Dermis microvascular lymphatic vessel endothelial cell (primary cell): ENCODE results near the gene TRIM26. TPM values are rescaled to one million over a fixed set of nuclear protein-coding genes. Genes with fewer than 3 reads are reported as not detected.
"Not testable (repeated sequence)": the region's sequence is repeated elsewhere in the genome, so short reads cannot be mapped to it uniquely, and the experiment has no call there.

Source experiments
- DNase-seq, 2 donors: peaks; one replicate each; pipeline versions ENCODE4 v3.0.0 to v3.0.0-alpha.2; 2010; ENCODE audit warnings: low read depth in 2 of 2
- total RNA-seq: library from RNA; depleted of rRNA; stranded (reverse); fragments of >200 nt; gene quantifications from 2 replicates; pipeline ENCODE4 v1.2.1, GENCODE V29; 2014

The TRIM26 gene
- total RNA-seq, 1 donor from 2014 or later, result 18.5 TPM

DNA sequence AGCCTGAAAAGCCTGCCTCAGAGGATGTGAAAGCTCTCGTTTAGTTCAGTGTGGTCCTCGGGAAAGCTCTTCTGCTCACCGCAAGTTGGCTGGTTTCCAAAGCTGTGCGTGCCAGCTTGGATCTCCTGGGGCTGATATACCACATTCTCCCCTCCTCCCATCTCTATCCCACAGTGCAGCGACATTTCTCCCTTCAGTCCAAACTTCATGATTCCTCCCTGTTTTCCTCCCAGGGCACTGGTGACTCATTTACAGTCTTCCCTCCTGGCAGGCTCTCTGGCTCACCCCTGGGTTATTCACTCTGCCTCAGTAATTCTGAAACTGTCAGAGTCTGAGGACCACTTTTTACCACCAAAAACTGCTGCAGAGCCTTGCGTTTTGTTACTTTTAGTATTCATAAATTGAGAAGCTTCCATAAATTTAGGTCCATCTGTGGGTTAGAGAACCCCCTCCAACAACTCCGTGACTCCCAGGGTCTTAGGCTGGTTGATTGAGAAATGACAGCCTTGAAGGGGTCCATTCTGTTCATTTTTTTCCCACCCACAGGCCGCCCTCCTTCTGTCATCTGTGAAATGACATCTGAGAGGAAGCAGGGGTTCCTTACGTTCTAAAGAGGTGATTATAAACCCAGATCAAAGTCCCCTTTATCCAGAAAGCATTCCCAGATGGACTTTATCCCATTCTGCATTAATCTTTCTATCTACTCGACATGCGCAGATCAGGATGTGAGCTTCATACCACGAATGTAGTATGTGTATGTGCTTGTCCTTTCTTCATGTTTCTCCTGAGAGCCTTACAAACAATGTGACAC is 58.3 kb downstream of the TRIM26 start:
- DNase-seq, result peak; percentile 16 to 47

DNA sequence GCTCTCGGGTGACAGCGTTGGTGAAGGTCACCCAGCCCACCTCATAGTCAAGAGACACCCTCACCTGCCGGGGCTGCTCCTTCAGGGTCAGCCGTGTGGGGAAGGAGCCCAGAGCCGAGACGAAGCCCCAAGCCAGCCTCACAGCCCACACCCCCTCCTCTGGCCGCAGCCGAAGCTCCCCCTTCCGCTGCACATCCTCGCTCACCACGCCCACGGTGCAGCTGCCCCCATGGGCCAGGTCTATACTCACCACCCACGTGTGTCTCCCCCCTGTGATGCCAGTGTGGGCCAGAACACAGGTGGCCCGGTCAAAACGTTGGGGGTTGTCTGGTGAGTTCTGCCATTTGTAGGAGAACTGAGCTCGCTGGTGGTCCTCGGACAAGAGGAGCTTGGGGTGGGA is 59.1 kb downstream of the TRIM26 start:
- DNase-seq, result no peak

DNA sequence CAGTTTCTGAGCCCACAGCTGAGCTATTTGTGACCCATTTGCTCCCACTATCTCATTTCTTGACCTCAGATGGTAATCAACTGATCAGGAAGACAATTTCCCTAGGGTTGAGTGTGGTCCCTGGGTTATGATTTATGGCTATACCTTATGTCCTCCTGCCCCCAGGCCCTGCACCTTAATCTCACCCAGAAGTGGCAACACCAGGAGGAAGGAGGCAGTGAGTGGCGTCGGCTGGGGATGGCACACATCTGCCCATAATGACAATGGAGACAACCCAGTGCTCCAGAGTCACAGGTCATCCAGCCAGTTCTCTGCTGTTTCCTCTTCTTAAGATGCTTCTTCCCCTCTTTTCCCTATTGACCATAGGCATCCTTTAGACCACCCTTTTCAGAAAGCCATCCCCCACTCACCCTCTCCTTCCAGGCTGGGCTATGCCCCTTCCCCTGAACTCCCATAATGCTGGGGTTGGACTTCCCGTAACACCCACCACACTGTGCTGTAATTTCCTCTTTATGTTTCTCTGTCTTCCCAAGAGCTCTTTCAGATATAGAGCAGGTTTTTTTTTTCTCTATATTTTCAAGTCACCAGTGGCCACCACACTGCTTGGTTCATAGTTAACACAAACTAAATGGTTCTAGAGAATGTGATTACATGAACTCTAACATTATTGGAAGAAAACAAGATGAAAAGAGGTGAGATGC is 60.1 kb downstream of the TRIM26 start:
- no peak for DNase-seq

DNA sequence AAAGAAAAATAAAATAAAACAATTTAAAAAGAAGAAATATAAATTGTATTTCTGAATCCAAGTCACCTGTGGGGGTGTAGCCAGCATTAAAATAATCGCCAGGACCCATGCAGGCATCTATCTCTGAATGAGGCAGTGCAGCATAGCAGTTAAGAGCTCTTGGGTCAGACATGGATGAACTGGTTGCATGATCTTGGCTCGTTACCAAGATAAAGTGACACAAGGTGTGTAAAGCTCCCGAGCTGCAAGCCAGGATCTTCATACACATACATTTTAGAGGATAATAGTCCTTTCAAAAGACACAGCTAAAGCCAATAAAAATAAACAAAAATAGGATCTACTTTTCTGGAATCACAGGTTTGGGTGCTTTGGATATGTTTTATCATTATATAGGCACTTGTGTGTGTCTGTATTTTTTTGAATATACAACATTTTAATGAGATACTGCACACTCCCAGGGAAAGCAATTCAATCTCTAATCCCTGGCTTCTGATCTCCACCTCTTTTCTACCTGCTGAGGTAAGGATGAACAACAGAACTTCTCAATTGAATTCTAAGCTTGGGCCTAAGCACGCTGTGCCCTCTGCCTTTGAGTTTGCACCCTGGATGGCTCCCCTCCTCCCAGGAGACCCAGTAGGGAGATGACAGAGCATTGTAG is 61.1 kb downstream of the TRIM26 start:
- DNase-seq, result no peak

DNA sequence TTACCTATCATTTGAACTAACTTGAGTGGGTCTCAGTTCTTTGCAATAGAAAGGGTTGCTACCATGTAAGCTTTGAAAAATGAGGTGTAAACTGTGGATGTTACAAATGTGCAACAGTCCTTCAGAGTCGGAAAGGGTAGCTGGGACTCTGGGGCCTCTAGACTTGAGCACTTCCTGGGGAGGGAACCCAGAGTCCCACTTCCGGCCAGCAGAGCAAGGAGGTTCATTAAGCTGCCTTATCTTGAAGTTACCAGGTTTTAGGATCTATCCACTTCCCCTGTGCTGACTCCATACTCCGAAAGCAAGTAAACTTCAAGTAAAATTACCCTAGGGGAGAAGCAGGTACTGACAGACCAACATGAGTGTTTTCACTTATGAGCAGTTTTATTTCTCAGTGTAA is 61.6 kb downstream of the TRIM26 start:
- no peak for DNase-seq

DNA sequence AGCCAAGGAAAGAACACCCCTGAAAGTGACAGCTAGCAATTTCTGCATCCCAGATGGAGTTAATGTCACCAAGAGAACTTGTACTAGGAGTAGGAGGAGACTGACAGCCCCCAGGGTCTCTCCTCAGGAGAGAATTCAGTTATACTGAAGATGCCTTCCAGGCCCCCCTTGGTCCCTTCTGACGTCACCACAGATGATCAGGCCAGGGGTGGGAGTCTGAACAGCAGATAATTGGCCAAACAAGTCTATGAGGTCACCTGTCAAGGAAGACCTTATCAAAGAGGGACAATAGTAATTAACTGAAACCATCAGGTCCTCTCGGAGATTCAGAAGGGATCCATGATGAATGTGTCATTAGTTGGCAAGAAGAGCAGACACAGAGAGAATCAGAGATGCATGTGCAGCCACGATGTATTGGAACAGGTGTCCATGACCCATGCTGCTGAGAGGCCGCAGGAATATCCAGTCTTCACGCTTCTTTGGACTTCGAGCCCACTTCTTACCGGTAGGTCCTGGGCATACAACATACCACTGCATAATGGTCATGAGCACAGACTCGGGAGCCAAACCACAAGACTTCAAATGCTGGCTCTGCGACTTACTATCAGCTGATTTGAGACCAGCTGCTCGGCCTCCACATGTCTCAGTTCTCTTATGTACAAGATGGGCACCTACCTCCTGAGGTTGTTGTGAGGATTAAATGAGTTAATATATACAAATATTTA is 62.4 kb downstream of the TRIM26 start:
- DNase-seq, result no peak

DNA sequence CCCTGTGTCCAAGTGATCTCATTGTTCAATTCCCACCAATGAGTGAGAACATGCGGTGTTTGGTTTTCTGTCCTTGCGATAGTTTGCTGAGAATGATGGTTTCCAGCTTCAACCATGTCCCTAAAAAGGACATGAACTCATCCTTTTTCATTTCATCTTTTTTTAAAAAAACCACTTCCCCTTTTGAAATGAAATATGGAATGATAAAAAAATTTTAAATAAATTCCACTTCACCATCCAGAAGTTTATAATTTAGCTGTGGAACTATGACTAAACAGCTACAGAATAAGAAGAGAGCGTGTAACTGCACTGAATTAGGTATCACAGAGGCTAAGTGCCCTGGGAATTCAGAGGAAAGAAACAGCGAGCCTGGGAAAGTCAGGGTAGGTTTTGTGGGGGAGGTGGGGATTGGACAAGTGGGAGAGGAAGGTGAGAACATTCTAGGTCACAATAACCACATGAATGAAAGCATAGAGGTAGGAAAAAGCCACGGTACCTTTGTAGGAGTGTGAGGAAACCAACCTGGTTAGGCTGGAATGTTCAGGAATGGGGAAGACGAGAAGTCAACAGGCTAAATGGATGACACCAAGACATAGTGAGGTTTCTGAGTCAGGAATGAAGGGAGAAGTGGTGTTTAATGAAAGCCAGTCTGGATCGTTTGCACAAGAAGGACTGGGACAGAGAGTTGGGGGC is 63.2 kb downstream of the TRIM26 start:
- no peak for DNase-seq

DNA sequence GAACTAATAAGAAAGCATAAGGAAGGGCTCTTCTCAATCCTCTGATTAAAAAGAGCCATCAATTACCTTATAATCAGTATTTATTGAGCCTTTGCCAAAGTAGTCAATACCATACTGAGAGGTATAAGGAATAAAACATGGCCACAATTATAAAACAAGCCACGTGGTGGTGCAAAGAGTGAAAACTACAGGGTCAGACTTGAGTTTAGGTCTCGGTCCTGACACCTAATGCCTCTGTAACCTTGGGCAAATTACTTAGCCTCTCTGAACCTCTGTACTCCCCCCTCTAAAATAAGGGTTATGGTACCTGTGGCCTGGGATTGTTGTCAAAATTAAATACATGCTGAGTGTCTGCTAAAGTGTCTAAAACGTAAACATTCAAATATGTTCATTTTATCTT is 64.0 kb downstream of the TRIM26 start:
- no peak for DNase-seq

DNA sequence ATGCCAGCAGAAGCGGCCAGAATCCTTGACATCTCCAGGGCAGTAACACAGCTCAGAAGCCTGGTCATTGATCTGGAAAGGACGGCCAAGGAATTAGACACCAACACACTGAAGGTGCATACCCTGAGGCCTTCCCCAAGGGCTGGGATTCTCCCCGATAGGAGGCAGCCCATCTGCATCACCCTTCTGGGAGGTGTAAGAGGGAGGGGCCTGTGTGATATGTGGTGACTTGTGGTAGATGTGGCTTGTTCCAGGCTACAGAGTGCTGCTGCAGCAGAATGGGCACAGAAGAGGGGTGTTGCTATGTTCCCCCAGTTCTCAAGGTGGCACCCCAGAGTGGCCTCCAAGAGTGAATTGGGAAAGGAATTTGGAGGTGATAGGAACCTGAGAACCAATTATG is 66.1 kb downstream of the TRIM26 start:
- DNase-seq, result no peak

DNA sequence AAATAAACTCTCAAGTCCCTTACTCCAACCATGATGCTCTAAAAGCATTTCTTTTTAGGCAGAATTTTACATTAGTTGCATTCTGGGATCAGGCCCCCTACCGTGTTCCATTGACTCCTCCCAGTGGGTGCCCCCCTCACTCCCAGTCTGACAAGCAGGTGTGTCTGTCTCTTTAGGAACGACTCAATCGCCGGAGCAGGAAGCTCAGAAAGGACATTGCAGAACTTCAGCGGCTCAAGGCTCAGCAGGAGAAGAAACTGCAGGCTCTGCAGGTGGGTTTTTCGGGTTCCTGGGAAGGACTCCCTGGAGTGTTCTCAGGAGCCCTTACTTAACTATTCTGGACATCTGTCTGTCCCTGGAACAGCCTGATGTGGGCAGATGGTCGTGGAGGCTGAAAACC is 67.4 kb downstream of the TRIM26 start:
- DNase-seq, result no peak

DNA sequence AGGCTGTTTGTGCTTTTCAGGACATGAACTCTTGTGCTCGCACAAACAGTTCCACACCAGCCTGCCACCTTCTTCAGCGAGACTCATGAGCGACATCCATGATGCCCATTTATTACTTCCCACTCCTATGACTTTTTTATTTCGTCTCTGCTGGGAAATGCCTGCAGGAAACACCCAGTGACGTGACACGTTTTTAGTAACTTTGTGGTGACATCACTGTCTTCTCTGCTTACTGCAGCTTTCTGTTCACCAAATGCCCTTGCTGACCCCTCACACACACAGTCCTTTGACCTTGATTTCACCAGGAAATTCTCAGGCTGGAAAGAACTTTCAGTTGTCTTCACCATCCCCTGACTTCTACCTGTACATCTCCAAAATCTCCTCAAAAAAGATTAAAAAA is 68.4 kb downstream of the TRIM26 start:
- DNase-seq, result no peak

DNA sequence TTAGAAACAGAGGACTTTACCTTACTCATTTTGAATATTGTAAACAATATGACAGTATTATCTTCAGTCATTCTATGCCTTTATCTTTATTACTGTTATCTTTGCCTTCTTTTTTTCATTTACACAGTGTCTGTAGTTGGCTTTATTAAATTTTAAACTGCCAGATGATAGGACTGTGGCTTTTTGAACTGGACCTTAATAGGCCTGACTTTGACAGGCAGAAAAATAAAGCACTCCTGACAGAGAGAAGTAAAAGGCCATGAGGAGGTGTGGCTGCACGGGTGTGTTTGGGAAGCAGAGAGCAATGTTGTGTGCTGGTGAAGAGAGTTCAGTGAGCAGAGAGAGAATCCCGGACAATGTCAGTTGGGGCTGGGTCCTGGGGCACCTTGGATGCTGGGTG is 69.4 kb downstream of the TRIM26 start:
- DNase-seq, result no peak

DNA sequence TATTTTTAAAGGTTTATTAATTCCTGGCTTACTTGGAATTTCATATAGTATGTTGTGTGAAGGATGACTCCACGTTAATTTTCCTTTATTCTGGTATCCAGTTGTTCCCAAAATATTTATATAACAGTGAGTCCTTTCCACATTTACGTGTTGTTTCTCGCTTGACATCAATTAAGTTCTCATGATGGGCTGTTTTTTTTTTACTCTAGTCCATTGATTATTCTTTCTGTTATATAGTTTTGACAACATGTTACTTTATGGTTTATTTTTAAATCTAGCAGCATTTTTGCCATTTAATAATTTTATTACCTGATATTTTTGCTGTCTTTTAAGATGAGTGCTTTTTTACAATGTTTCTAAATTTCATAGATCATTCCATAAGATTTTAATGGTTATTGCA is 70.5 kb downstream of the TRIM26 start:
- DNase-seq, result no peak

DNA sequence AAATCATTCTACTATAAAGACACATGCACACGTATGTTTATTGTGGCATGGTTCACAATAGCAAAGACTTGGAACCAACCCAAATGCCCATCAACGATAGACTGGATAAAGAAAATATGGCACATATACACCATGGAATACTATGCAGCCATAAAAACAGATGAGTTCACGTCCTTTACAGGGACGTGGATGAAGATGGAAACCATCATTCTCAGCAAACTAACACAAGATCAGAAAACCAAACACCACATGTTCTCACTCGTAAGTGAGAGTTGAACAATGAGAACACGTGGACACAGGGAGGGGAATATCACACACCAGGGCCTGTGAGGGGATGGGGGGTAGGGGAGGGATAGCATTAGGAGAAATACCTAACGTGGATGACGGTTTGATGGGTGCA is 73.0 kb downstream of the TRIM26 start:
- DNase-seq, result not testable (repeated sequence)

DNA sequence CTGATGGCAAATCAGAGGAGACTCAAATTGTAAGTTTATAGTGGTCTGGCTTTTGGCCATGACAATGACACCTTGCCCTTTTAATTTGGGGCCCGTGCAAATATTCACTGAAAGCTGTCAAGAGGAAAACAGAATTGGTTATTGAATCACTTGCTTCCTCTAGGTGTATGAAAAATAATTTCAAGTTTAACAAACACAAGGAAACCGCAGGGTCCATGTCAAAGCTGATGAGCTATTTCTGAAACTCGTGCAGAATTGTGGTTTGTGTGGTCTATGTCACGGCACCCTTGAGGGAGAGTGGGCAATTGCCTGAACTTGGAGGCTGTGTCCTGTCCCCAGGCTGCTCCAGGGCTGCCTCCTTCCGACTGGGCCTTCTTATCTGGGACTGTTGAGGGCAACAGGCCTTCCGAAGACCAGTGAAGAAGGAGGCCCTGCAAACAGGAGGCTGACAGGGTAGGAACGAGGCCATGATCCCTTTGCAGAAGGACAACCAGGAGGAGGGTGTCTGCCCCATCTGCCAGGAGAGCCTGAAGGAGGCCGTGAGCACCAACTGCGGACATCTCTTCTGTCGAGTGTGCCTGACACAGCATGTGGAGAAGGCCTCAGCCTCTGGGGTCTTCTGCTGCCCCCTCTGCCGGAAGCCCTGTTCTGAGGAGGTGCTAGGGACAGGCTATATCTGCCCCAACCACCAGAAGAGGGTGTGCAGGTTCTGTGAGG is 76.5 kb downstream of the TRIM26 start:
- no peak for DNase-seq

DNA sequence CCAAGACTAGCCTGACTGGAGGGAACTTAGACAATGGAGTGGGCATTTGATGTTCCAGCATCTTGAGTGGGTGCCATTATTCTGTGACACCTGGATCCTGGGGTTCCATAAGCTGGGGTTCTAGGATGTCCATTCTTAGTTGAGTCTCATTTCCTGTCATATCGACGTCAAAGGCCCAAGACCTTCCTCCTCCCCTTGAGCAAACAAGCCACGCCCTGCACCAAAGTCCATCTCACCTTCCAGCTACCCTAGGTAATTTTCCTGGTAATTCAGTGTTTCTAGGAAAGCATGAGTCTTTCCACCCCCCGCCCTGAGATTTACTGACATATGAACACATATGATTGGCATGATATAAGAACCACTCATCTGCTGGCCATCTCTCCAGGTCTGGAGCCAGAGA is 77.4 kb downstream of the TRIM26 start, which contains the start of gene TRIM40:
Gene TRIM40 (plus strand): TSS at position 384 of the 400 bp plus-strand sequence. CDS start 897 bp downstream, outside the sequence.
- DNase-seq, result no peak

DNA sequence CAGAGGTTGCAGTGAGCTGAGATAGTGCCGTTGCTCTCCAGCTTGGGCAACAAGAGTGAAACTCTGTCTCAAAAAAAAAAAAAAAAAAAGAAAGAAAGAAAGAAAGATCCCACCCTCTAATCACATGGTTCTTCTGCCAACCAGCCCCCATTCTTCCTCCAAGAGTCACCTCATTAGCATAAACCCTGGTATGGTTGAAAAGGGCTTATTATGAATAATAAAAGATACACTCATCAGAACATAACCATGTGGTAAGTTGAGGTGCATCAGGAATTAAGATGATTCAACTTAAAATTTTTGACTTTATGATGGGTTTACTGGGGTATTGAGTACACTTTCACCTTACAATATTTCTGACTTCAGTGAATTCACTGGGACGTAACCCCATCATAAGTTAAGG is 78.1 kb downstream of the TRIM26 start:
- DNase-seq, result no peak
